ENCODE results near the gene EBI3. TPM values are rescaled to one million over a fixed set of nuclear protein-coding genes. Genes with fewer than 3 reads are reported as not detected.
"Not testable (repeated sequence)": the region's sequence is repeated elsewhere in the genome, so short reads cannot be mapped to it uniquely, and the experiment has no call there.

Gene EBI3
- polyA plus RNA-seq (2013, experiment 1 of 2; ENCODE audit: insufficient read length): 0.81 TPM
- 0.71 TPM for polyA plus RNA-seq (2013, experiment 2 of 2; ENCODE audit: insufficient read length)

DNA sequence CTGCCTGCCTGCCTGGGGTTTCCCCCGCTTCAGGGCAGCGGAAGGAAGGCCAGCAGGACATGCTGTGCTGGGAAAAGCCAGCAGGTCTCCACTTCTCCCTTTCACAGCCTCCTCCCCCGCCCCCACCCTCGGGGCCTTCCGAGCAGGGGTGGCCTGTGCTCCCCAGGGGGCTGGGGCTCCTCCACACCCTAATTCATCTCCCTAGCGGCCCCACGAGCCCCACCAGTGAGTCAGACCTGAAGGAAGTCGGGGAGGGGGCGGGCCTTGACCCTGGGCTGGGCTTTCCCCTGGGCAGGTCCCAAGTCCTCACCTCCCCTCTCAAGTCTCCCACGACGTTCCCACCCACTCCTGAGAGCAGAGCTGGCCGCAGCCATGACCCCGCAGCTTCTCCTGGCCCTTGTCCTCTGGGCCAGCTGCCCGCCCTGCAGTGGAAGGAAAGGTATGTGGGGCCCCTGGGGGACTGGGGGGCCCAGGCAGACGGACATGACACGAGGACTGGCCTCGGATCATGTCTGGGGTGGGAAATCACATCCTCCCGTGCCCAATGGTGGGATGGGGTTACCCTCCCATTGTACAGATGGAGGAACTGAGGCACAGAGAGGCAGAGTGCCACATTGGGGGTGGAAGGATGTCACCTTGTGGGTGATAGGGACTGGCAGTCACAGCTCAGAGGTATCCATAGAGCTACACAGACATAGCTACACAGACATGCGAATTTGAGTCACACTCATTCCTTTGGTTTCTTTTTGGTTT is at the start of gene EBI3:
Gene EBI3, plus strand, starts transcription at position 345 of the 753 bp plus-strand sequence. Its CDS starts 28 bp downstream, at position 373.
- peak; percentile 44 for DNase-seq

GRCh38 chr19:4181053-4181508 is 48.2 kb upstream of the EBI3 start:
- no peak for DNase-seq

DNA sequence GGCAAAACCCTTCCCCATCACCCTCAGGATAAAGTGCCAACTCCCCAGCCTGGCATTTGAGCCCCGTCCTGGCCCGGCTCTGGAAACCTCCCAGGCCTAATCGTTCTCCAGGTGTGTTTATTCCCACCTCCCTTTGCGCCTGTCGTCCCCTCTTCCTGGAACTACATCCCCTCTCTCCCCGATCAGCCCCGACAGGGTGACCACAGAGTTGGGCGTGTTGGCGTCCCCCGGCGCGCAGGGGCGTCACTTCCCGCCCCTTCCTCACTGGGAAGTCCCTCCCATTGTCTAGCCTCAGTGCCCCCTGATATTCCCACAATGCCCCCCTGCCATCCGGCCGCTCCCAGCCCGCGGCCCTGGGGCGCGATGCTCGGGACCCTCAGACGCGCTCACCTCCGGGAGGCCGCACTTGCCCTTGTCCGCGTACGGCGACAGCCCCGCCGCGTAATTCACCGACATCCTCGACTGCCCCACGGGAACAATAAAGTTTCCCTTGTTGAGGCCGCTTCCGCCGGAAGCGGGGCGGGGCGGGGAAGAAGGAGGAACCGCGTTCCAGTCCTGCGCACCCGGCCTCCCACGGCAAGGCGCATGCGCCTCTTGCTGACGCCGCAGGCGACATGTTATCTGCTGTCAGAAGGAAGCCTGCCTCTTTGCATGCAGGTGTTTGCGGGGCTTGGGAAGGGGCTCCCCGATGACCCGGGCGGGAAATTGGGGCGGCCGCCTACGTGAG is 47.1 kb upstream of the EBI3 start, which contains the start of the genes ANKRD24 and SIRT6:
Gene ANKRD24, plus strand, starts transcription at position 606 of the 727 bp plus-strand sequence. CDS start 3,737 bp downstream, outside the sequence.
Gene SIRT6, minus strand, starts transcription at position 480 of the 727 bp plus-strand sequence. Its CDS starts 24 bp downstream, at position 456.
- DNase-seq: peak; percentile 95

DNA sequence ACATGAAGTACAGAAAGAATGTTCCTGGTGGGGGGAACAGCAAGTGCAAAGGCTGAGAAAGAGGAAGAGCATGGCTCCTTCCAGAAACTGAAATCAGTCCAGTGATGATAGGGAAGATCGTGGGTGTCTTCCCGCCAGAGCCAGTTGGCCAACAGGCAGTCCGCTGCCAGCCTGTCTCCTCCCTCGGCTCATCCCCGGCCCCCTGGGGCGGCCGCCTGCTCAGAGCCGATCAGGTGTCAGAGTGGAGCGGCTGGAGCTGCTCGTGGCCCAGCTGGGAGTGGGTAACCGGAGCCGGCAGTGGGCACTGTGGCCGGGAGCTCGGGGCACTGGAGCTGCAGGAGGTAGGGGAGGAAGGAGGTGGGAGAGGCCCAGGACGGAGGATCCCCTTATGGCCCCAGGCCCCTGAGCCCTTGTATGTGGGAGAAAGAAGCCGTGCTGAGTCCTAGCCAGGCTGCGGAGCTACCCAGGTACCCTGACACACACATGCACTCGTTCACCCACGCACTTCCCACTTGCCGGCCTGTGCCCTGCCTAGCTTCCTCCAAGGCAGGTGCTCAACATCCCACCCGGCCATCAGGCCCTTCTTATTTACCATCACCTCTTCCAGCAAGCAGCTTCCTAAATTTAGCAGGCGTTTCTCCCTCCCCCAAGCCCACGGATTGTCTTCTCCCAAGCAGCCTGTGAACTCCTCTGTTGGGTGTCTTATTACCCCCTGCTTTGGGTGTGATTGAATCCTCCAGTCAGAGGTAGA is 45.2 kb upstream of the EBI3 start:
- no peak for DNase-seq

DNA sequence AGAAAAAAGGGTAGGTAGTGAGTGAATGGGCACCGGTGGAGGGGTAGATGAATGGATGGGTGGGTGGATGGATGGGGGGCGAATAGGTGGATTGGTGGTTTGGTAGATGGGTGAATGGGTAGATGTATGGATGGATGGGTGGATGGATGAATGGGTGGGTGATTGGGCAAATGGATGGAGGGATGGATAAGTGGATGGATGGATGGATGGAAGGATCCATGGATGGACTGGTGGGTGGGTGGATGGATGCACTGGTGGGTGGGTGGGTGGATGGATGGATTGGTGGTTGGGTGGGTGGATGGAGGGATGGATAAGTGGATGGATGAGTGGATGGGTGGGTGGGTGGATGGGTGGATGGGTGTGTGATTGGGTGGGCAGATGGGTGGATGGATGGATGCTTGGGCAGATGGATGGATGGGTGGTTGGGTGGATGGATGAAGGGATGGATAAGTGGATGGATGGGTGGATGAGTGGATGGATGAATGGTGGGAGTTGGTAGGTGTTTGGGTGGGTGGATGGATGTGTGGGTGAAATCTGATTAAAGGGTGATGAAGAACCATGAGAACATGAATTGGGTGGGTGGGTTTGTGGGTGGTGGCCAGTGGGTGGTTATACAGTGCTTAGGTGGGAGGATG is 44.5 kb upstream of the EBI3 start:
- DNase-seq: no peak

DNA sequence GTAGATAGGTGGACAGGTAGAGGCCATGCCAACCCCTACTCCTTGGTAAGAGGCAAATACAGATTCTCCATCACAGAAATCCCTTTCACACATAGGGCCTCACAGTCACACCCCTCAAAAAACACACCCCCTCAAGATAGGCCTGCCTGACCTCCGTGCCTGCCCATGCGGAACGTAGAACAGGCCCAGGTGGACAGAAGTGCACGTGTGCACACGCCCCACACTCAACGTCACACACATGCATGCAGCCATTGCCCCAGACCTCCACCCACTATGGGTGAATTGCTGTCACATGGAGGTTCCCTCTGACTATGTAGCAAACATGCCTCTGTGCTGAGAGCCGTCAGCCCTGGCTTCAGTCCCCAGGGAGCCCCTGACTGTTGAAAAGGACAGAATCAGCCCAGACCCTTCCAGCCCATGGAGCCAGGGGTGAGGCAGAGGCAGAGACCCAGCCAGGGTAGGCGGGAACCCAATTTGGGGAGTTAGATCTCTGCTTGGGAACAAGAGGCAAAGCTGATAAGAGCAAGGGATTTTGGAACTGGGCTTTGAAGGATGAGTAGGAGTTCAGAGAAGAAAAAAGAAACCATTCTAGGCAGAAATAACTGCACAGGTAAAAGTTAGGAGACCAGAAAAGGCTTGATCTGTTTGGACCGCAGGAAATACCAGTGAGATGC is 43.8 kb upstream of the EBI3 start:
- no peak for DNase-seq

DNA sequence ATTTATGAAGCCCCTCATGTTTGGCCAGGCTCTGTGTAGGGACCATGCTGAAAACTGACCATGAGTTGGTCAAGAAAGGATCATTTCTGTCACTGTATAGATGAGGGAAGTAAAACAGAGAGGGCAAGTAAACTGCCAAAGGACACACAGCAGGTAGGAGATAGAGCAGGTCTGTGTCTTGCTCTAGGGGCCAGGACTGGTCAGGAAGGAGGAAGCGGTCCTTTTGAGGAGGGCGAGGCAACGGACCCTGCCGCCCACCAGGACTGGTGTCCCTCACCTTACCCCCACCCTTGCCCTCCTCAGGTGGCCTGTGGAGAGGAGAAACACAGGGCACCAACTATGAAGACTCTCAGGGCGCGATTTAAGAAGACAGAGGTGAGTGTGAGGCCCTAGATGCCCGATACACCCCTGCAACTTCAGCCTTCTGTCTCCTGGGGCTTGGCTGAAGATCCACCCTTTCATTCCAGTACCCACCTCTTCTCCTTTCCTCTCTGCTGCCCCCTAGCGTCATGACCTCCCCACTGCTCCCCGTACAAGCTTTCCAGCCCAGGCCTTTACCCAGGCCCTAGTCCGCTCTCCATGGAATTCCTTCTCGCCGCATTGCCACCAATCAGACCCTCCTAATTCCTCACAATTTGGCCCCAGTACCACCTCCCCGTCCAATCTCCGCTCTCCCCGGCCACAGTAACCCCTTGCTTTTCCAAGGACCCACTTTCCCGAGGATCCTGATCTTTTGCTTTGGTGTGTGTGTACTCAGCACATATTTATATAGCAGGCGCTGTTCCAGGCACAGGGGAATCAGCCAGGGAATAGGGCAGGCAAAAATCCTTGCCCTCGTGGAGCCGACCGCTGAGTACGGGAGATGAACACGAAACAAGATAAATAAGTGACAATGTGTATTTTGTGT is 43.0 kb upstream of the EBI3 start:
- DNase-seq: peak; percentile 61

- no peak for DNase-seq
These were observed 41.8 kb upstream of the EBI3 start for GRCh38 chr19:4187313-4188122.

- no peak for DNase-seq
These were observed 39.7 kb upstream of the EBI3 start for GRCh38 chr19:4189641-4190040.

DNA sequence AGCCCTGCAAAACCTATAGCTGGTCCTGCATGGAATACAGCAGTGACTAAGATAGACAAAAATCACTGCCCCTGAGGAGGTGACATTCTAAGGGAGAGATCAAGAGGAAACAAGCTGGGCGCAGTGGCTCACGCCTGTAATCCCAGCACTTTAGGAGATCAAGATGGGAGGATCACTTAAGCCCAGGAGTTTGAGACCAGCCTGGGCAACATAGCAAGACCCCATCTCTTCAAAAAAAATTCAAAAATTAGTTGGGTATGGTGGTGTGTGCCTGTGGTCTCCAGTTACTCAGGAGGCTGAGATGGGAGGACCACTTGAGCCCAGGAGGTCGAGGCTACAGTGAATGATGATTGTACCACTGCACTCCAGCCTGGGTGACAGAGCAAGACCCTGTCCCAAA is 36.8 kb upstream of the EBI3 start:
- DNase-seq: not testable (repeated sequence)

GRCh38 chr19:4194353-4194752 is 35.0 kb upstream of the EBI3 start:
- DNase-seq: no peak

DNA sequence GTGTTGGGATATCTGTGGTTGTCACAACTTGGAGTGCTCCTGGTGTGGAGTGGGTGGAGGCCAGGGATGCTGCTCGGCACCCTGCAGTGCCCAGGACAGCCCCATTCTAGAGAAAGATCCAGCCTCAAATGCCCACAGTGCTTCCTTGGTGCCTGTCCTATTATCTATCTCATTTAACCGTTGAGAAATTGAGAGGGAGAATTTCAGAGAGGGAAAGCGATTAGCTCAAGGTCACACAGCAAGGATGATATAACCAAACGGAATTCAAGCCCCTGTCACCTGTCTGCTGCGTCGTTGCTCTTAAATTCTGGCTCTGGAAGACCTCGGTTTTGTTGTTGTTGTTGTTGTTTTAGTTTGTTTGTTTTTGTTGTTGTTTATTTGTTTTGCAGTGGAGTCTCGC is 33.3 kb upstream of the EBI3 start:
- DNase-seq: no peak

DNA sequence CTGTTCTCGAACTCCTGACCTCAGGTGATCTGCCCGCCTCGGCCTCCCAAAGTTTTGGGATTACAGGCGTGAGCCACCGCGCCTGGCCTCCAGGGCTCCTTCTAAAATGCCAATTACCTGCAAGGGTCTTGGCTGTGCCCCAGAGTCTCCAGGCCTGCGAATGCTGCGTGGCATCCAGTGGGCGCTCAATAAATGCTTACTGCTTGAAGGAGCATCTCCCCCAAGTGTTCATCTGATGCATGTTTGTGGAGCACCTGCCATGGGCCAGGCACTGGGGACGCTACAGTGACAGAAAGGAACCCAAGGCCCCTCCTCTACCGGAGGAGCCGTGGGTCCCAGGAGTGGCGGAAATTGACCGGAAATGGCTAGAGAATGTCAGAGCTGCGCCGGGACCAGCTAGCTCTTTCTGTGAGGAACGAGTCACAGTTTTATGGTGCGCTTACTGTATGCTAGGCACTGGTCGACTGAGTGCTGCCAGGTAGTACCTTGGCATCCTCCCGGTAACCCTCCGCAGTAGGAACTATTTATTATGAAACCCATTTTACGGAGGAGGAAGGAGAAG is 32.7 kb upstream of the EBI3 start:
- no peak for DNase-seq

DNA sequence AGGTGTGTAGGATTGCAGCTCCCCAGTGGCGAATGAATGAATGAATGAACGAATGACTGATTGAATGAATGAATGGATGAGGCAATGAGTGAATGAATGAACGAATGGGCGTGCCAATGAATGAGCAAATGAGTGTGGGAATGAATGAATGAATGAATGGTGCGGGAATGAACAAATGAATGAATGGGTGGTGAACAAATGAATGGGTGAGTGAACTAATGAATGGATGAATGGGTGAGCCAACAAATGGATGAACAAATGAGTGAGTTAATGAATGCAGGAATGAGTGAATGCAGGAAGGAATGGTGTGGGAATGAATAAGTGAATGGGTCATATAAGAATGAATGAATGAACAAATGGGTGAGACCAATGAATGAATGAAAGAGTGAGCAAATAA is 32.1 kb upstream of the EBI3 start:
- DNase-seq: no peak

DNA sequence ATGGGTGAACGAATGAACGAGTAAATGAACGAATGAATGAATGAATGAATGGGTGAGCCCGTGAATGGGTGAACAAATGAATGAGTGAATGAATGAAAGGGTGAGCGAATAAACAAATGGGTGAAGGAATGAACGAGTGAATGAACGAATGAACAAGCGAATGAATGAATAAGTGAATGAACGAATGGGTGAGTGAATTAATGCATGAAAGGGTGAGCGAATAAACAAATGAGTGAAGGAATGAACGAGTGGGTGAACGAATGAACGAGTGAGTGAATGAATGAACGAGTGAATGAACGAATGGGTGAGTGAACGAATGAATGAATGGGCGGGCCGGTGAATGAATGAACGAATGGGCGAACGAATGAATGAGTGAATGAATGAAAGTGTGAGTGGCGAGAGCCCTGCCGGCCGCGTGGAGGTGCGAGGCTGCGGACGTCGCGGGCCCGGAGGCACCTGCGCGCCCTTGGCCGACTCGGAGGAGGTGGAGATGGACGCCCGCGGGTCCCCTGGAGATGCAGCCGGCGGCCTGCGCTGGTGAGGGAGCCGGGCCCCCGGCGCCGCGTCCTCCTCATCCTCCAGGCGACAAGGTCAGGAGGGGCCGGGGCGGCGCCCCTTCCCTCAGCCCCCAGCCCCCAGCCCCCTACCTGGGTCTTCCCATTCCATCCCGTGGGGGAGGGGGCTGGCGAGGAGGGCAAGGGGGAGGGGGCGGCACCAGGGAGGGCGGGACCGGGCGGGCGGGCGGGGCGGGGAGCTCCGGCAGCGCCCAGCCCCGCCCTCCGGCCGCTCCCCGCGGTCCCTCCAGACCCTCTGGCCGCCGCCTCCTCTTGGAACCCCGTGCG is 31.5 kb upstream of the EBI3 start:
- no peak for DNase-seq

- DNase-seq: no peak
These were observed 30.7 kb upstream of the EBI3 start for GRCh38 chr19:4198467-4199126.

- no peak for DNase-seq
These were observed 29.5 kb upstream of the EBI3 start for GRCh38 chr19:4199699-4200293.
